HG02798 (cell line): Measurements from ENCODE around the gene CSF3.
"Not testable (repeated sequence)": the region's sequence is repeated elsewhere in the genome, so short reads cannot be mapped to it uniquely, and the experiment has no call there.

Source experiments
- ATAC-seq: cut with Tn5 transposase; IDR thresholded peaks from one replicate; pipeline ENCODE4 v1.9.1; 2021; ENCODE audit warnings: mild to moderate bottlenecking; ENCODE audit not compliant: unreplicated experiment, poor library complexity

The CSF3 gene

GRCh38 chr17:39996162-39996561, 19.1 kb upstream of the CSF3 start:
- no peak for ATAC-seq

DNA sequence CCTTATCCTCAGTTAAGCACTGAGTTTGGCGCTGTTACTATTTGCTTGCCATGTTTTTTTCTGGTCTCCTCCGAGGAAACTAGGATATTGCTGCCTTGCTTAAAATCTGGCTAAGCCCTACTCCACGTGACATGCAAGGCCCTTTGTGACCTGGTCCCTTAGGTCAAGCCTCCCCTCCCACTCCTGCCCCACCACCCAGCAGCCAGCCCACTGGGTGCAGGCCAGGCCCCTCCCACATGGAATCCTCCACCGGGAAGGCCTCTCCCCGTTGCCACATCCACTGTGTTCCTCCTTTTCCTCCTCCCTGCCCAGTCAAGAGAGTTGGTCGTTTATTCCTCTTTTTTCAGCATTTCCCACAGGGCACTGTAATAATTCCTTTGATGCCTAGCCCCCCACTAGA, 18.4 kb upstream of the CSF3 start:
- ATAC-seq, result no peak

DNA sequence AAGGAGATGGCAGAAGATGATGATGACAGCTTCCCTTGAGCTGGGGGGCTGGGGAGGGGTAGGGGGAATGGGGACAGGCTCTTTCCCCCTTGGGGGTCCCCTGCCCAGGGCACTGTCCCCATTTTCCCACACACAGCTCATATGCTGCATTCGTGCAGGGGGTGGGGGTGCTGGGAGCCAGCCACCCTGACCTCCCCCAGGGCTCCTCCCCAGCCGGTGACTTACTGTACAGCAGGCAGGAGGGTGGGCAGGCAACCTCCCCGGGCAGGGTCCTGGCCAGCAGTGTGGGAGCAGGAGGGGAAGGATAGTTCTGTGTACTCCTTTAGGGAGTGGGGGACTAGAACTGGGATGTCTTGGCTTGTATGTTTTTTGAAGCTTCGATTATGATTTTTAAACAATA, 17.7 kb upstream of the CSF3 start:
- no peak for ATAC-seq

- ATAC-seq, result no peak
Measured at GRCh38 chr17:39999067-39999466, 16.2 kb upstream of the CSF3 start.

- ATAC-seq, result no peak
Measured at GRCh38 chr17:40000161-40000560, 15.1 kb upstream of the CSF3 start.

DNA sequence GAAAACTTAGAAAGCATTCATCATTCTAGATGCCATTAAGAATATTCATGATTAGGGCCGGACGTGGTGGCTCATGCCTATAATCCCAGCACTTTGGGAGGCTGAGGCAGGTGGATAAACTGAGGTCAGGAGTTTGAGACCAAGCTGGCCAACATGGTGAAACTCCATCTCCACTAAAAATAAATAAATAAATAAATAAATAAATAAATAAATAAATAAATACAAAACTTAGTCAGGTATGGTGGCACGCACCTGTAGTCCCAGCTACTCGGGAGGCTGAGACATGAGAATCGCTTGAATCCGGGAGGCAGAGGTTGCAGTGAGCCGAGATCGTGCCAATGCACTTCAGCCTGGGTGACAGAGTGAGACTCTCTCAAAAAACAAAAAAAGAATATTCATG, 13.9 kb upstream of the CSF3 start:
- ATAC-seq, result not testable (repeated sequence)

DNA sequence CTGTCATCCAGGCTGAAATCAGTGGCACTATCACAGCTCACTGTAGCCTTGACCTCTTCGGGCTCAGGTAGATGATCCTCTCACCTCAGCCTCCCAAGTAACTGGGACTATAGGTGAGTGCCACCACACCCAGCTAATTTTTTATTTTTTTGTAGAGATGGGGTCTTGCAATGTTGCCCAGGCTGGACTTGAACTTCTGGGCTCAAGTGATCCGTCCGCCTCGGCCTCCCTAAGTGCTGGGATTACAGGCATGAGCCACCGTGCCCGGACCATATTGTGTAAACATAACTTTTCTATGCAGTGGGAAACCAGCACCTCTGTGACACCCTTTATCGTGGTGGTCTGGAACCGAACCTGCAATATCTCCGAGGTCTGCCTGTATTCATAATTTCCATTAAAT, 11.2 kb upstream of the CSF3 start:
- no peak for ATAC-seq

- ATAC-seq, result no peak
Measured at GRCh38 chr17:40004712-40005111, 10.5 kb upstream of the CSF3 start.

DNA sequence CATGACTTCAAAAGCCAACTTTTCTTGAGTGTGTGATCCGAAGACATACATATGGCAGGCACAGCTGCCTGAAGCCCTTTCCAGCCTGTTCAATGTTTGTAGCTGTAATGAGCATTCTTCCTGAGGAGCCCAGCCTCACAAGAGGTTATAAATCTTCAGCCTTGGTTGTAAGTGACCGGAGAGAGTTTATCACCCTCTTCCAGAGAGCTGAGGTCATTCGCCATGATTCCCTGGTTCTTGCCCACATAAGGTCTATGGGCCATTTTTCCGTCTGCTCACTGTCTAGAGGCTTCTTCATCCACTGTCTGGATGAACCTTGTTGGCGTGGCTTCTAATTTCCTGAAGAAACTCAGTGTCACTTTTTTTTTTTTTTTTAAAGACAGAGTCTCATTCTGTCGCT, 9.7 kb upstream of the CSF3 start:
- ATAC-seq, result no peak

- ATAC-seq, result not testable (repeated sequence)
Measured at GRCh38 chr17:40010946-40011500, 4.2 kb upstream of the CSF3 start.

- not testable (repeated sequence) for ATAC-seq
Measured at GRCh38 chr17:40012017-40012647, 3.1 kb upstream of the CSF3 start.

DNA sequence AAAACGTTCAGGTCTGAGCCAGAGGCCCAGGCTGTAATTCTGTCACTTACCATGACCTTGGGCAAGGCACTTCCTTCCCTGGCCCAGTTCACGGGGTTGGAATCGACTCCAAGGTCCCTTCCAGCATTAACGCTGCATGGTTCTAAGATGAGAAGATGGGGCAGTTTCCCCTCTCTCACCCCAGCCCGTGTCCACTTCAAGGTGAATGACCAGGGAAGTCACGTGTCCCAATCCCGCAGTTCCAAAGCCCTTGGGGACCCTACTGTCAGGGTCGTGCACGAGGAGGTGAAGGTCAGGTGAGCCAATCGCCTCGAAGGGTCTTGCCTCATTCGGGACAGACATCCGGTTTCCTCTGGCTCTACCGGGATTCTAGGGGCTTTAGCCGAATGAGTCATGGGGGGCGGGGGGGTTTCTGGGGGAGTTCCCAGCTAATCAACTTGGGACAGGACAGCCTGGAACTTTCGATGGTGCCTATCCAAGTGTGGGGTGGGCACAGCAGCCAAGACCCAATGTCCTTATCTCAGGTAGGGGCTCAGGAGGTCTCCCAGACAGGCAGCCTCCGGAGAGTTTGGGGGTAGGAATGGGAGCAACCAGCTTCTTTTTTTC, 762 bp upstream of the CSF3 start:
- ATAC-seq, result no peak

GRCh38 chr17:40015998-40016985, 1.1 kb downstream of the CSF3 start:
- no peak for ATAC-seq

GRCh38 chr17:40017422-40018080, 2.3 kb downstream of the CSF3 start:
- ATAC-seq, result no peak

DNA sequence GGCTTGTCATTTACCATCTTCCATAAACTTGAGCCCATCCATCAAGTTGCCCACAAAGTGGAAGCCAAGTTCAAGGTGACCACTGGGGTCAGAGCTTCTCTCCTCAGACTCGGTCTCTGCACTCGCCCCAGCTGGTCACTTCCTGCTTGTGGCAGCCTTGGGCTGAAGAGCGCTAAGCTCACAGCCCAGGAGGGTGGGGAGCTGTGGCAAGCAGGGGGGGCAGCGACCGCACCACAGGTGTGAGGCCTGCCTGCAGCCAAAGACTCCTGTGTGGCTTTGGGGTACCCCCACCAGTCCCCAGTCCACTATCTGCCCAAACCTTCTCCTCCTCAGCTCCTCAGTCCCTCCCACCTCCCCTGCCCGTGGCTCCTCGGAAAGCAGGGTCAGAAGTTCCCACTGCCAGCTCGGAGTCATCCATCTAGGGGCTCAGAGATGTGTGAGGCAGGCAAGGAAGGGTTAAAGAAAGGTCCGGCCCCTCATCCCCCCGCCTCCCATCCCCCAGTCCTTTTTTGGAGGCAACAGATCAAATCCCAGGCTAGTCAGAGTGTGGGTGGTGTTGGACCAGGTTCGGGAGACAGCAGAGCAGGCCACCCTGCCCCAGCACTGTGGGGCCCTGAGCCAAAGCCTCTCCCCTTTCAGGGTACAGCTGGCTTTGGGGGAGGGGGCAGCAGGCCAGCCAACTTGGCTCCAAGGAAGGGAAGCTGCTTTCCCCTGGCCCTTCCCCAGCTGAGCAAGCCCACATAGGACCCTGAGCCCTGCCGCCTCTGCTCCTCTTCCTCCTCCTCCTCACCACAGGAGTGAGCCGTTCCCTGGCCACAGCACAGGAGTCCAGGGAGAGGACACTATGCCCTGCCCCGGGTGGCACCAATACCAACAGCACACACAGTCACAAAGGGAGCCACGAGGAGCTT, 3.2 kb downstream of the CSF3 start:
- no peak for ATAC-seq

DNA sequence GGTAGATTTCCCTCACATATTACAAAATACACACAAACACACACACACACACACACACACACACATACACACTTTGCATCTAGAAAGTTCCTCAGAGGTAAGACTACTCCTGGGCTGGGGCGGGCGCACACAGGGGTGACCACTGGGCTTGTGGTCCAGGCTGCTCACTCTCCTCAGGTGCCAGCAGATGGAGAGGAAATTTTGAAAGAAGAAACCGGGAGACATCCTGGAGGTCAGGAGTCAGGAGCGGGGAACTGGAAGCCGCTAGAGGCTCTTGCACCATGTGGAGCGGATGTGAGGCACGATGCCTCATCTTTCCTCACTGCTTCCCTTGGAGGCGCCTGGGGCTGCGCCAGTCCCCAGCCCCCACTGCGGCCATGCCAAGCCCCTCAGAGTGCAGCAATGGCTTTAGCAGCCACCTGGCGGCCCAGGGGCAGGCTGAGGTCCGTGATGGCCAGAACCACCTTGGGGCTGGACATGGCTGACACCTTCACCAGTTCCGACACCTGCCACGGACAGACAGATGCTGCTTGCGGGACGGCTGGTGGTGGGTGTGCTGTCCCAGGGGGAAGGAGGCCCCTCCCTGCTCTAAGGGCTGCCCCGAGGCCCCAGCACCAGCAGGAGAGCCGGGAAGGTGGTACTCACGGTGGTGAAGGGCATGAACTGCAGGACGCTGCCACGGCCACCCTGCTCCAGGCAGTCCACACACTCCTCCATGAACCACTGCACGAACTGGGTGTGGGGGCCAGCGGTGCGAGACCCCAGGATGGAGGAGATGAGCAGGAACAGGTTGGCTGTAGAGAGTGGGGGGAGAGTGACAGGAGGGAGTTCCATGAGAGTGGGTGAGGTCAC, 4.1 kb downstream of the CSF3 start:
- no peak for ATAC-seq

- ATAC-seq, result no peak
Measured at GRCh38 chr17:40020146-40020545, 4.9 kb downstream of the CSF3 start.

- ATAC-seq, result no peak
Measured at GRCh38 chr17:40021451-40021971, 6.3 kb downstream of the CSF3 start.
